K562 (cell line): ENCODE data around the gene EXOC4.

Experiments
- CBFB ChIP-seq: sonication (generic); formaldehyde crosslinking; IDR thresholded peaks from 2 replicates; pipeline ENCODE4 v1.4.0; 2020; ENCODE audit warnings: mild to moderate bottlenecking, missing genetic modification reagents
- FOXK2 ChIP-seq, 2 experiments: fragments of 450-650 bp; IDR thresholded peaks in 1 of 2; conservative IDR thresholded peaks in 1 of 2; 2 replicates each; pipeline ENCODE4 v1.6.1; 2016; ENCODE audit warnings: low read depth in 2 of 2, mild to moderate bottlenecking in 1 of 2
- HNRNPLL ChIP-seq: fragments of 200-400 bp; formaldehyde crosslinking; IDR thresholded peaks from 2 replicates; pipeline ENCODE4 v1.6.1; 2017; ENCODE audit warnings: low read length, low read depth, mild to moderate bottlenecking; ENCODE audit not compliant: poor library complexity, severe bottlenecking
- NBN ChIP-seq: fragments of 450-650 bp; IDR thresholded peaks from 2 replicates; pipeline ENCODE4 v1.6.1; 2016; ENCODE audit warnings: low read depth, mild to moderate bottlenecking
- SMARCC2 ChIP-seq: fragments of 450-650 bp; IDR thresholded peaks from 2 replicates; pipeline ENCODE4 v1.6.1; 2017; ENCODE audit warnings: antibody characterized with exemption, moderate library complexity, mild to moderate bottlenecking, low read depth
- TAF1 ChIP-seq: IDR thresholded peaks from 2 replicates; pipeline ENCODE4 v1.6.1; 2011; ENCODE audit warnings: mild to moderate bottlenecking, low read length, moderate library complexity; ENCODE audit not compliant: insufficient read depth, control insufficient read depth, severe bottlenecking; ENCODE audit errors: extremely low read depth
- VEZF1 ChIP-seq: fragments of 200-800 bp; sonication (Bioruptor generic); IDR thresholded peaks from 2 replicates; pipeline ENCODE4 v1.6.1; 2017; ENCODE audit warnings: missing genetic modification characterization, missing compliant biosample characterization
- ZNF124 ChIP-seq: sonication (generic); formaldehyde crosslinking; IDR thresholded peaks from 2 replicates; pipeline ENCODE4 v1.8.1; 2022; ENCODE audit warnings: missing genetic modification reagents
- ZNF740 ChIP-seq, 3 experiments: fragments of 200-800 bp in 1 of 3; sonication (Bioruptor generic) in 1 of 3; sonication (generic) in 1 of 3; formaldehyde crosslinking in 1 of 3; IDR thresholded peaks; 2 replicates each; pipeline versions ENCODE4 v1.6.1 to v1.8.0; 2016 to 2022; ENCODE audit warnings: mild to moderate bottlenecking in 2 of 3, missing compliant biosample characterization in 2 of 3, missing genetic modification characterization in 2 of 3, missing genetic modification reagents in 1 of 3

GRCh38 chr7:133568544-133568943 lies 315.7 kb downstream of the EXOC4 start:
- no peak for TF ChIP-seq TAF1
- TF ChIP-seq ZNF740 (CRISPR knock-in tag; IDR thresholded peaks at IDR 0.05) = no peak
- TF ChIP-seq ZNF740 (tag; IDR thresholded peaks at IDR 0.05) = no peak
- TF ChIP-seq CBFB (CRISPR knock-in tag) = no peak
- TF ChIP-seq VEZF1 (CRISPR knock-in tag) = no peak
- no peak for TF ChIP-seq ZNF124 (CRISPR knock-in tag)
- no peak for TF ChIP-seq FOXK2 (conservative IDR thresholded peaks at IDR 0.05 in 1 of 2, IDR thresholded peaks at IDR 0.05 in 1 of 2; ENCODE audit: low read depth in 2 of 2)
- TF ChIP-seq SMARCC2 = no peak
- TF ChIP-seq HNRNPLL = no peak
- no peak for TF ChIP-seq NBN
